GM12801 (cell line): Measurements from ENCODE around the gene MUC20.

Experiments
- TF ChIP-seq, protein P1 (sequence below): IDR thresholded peaks from one replicate; pipeline ENCODE4 v1.5.1; 2011; ENCODE audit warnings: control low read depth; ENCODE audit not compliant: insufficient read length; ENCODE audit errors: extremely low read depth

MUC20 gene

DNA sequence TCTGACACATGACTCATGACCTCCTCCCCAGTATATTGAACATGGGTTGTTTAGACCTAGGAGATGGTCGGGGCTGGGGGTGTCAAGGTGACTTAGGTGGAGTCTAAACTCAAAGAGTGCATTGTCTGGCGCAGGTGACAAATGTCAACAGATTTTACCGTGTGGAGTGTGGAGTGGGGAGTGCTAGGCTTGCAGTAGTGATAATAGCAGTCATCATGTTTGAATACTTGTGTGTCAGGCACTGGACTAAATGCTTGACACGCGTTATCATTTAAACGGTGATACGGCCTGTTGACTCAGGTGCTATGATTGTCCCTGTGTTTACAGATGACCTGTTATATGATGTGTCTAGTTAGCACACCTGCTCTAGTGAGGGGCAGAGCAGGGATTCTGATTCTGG, 30.8 kb downstream of the MUC20 start:
- TF ChIP-seq, protein P1, sequence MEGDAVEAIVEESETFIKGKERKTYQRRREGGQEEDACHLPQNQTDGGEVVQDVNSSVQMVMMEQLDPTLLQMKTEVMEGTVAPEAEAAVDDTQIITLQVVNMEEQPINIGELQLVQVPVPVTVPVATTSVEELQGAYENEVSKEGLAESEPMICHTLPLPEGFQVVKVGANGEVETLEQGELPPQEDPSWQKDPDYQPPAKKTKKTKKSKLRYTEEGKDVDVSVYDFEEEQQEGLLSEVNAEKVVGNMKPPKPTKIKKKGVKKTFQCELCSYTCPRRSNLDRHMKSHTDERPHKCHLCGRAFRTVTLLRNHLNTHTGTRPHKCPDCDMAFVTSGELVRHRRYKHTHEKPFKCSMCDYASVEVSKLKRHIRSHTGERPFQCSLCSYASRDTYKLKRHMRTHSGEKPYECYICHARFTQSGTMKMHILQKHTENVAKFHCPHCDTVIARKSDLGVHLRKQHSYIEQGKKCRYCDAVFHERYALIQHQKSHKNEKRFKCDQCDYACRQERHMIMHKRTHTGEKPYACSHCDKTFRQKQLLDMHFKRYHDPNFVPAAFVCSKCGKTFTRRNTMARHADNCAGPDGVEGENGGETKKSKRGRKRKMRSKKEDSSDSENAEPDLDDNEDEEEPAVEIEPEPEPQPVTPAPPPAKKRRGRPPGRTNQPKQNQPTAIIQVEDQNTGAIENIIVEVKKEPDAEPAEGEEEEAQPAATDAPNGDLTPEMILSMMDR: no peak

DNA sequence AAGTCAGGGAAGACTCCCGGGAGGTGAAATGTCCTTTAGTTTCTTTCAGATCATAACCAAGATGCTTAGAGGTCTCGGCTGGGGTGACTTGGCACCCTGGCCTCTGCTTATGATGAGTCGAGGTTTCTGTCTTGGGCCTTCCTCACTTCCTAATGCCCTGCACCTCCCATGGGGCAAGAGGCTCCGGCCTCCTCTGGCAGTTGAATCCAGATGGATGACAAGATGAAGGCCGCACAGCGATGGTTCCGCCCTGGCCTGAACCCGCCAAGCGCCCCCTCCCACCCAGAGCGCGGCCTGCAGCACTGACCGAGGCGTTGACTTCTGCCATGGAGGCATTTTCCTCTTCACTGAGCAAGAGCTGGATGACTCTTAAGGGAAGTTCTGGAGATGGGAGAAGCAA, 31.3 kb downstream of the MUC20 start:
- TF ChIP-seq, protein P1: no peak

DNA sequence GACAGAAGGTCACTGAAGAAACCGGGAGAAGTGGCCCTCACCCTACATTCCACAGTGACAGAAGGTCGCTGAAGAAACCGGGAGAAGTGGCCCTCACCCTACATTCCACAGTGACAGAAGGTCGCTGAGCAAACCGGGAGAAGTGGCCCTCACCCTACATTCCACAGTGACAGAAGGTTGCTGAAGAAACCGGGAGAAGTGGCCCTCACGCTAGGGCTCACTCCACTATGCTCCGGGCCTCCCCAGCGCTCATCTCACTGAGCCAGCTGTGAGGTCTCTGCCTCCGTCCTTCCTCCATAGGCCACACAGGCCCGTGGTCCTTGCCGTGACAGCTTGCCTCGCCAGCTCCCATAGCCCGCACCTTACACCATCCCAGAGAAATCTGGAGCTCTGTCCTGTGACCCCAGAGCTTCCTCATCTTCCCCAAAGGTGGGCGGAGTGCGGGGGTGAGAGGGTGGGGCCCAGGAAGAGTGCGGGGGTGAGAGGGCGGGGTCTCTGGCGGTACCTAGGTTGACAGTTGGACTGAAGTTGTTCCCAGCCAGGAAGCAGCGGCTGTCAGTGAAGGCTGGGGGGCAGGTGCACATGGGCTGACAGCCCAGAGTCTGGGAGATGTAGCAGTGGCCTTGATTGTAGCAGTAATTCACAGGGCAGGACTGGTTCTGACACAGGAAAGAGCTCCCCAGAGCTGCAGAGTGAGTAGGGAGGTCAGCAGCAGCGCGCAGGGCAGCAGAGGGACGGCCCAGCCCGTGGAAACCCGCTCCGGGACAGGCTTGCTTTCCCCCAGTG, 32.0 kb downstream of the MUC20 start:
- TF ChIP-seq, protein P1: no peak

DNA sequence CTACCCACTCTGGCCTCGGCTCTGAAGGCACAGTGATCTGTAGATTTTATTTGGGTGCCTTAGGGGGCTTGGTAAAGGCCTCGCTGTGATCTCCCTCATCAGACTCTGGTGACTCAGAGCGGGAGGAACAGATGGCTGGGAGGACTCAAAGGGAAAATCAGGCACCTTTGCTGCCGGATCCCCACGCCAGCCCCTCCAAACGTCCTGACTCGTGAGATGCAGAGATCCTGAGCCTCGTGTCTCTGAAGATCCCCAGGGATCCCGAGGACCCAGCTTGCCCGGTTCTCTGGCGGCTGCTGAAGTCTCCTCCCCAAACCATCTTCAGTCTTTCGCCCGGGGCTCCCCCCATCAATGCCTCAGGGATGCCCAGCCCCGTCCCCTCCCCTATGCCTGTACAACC, 32.8 kb downstream of the MUC20 start:
- TF ChIP-seq, protein P1: no peak

DNA sequence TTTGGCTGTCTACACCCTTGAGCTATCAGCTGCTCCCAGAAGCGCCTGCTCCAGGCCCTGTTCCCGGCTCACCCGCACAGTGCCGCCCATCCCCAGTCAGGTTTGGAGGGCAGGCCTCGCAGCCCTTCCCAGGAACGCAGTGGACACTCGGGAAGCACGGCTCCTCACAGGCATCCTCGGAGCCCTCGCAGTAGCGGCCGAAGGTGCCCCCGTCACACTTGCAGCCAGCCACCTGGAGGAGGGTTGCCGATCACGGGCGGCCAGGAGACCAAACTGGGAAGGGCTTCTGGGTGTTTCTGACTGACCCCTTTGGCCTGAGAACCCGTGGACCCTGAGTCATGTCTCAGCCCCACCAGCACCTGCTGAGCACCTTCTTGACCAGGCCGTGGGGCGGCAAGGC, 33.4 kb downstream of the MUC20 start:
- TF ChIP-seq, protein P1: no peak

DNA sequence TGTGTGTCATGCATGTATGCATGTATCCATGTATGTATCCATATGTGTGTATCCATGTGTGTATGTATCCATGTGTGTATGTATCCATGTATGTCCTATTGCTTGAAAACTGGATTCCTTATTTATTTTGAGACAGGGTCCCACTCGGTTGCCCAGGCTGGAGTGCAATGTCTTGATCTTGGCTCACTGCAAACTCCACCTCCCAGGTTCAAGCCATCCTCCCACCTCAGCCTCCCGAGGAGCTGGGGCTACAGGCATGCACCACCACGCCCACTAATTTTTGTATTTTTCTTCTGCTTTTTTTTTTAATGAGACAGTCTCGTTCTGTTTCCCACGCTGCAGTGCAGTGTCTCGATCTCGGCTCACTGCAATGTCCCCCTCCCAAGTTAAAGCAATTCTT, 34.1 kb downstream of the MUC20 start:
- TF ChIP-seq, protein P1: no peak

DNA sequence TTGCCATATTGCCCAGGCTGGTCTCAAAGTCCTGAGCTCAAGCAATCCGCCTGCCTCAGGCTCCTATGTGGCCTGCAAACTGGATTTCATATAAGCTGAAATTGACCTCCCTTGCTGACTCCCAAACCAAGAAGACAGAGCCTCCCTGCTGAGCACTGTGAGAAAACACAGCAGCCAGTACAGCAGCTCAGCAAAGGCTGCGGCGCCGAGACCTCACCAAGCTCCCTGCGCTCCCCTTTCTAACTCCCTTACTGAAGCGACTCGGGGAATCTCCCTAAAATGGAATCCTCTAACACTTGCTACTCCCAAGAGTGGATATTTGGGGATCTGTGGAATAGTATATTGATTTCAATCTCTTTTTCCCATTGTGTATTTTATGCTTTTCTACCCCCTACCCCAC, 34.6 kb downstream of the MUC20 start:
- TF ChIP-seq, protein P1: no peak
